ENCODE data around the gene SLC44A3. TPM values are rescaled to one million over a fixed set of nuclear protein-coding genes. Genes with fewer than 3 reads are reported as not detected.

SLC44A3 gene, protein sequence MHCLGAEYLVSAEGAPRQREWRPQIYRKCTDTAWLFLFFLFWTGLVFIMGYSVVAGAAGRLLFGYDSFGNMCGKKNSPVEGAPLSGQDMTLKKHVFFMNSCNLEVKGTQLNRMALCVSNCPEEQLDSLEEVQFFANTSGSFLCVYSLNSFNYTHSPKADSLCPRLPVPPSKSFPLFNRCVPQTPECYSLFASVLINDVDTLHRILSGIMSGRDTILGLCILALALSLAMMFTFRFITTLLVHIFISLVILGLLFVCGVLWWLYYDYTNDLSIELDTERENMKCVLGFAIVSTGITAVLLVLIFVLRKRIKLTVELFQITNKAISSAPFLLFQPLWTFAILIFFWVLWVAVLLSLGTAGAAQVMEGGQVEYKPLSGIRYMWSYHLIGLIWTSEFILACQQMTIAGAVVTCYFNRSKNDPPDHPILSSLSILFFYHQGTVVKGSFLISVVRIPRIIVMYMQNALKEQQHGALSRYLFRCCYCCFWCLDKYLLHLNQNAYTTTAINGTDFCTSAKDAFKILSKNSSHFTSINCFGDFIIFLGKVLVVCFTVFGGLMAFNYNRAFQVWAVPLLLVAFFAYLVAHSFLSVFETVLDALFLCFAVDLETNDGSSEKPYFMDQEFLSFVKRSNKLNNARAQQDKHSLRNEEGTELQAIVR
- 0.25 and 1.7 TPM in 2 replicates for total RNA-seq (ENCODE audit: low replicate concordance)

DNA sequence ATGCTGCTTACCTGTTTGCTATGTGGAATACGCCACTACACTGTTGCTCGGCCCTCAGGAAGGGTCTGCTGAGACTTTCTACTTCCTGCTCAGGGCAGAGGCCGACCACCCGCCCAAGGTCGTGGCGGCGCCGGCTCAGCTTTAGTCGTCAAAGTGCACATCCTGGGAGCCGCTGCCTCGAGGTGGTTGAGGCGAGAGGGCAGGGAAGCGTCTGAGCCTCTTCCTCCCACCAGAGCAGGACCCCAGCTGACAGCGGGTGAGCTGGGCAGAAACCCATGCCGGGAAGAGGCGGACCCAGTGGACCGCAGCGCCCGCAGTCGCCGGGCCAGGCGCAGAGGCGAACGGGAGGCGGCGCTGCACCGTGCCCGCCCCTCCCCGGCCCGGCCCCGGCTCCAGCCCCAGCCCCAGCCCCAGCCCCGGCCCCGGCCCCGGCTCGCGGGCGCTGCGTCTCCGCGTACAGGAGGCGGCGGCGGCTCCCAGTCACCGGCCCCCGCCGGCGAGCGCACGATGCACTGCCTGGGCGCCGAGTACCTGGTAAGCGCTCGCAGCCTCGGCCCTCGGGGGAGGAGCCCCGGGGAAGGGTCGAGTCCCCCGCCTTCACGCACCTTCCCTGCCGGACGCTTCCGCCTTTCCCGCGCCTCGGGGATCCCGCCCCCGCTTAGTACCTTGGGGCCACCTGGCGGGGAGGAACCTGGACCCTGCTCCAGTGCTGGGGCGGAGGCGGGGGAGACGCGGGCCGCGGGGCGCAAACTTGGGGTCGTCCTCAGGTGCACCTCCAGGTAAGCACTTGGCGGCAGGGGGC is at the start of gene SLC44A3:
Gene SLC44A3, plus strand, starts transcription at position 413 of the 802 bp plus-strand sequence. Its CDS starts 95 bp downstream, at position 508.
- peak; percentile 55 for TF ChIP-seq EZH2phosphoT487 (IDR thresholded peaks at IDR 0.05)
- TF ChIP-seq EZH2 (IDR thresholded peaks at IDR 0.05), result peak; percentile 63
- TF ChIP-seq, protein P1, sequence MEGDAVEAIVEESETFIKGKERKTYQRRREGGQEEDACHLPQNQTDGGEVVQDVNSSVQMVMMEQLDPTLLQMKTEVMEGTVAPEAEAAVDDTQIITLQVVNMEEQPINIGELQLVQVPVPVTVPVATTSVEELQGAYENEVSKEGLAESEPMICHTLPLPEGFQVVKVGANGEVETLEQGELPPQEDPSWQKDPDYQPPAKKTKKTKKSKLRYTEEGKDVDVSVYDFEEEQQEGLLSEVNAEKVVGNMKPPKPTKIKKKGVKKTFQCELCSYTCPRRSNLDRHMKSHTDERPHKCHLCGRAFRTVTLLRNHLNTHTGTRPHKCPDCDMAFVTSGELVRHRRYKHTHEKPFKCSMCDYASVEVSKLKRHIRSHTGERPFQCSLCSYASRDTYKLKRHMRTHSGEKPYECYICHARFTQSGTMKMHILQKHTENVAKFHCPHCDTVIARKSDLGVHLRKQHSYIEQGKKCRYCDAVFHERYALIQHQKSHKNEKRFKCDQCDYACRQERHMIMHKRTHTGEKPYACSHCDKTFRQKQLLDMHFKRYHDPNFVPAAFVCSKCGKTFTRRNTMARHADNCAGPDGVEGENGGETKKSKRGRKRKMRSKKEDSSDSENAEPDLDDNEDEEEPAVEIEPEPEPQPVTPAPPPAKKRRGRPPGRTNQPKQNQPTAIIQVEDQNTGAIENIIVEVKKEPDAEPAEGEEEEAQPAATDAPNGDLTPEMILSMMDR (IDR thresholded peaks at IDR 0.05), result peak; percentile 41
- peaks cover 40% of the 10 kb centered on the region for H3K27me3 ChIP-seq

DNA sequence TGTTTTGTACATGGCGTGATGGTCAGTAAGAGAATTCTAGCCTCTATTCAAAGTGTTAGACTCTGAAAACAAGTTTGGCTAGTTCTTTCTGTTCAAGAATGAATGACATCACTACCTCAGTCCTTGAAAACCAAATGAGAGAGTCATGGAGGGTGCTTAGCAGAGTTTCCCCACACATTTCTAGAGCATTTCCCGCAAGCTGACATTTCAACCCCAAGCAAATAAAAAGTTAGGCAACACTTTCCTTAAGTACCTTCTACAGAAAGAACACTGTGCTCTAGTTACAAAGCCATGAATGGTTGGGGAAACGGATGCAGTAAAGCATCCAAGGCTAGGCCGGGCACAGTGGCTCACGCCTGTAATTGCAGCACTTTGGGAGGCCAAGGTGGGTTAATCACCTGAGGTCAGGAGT is 47.9 kb upstream of the SLC44A3 start:
- no peak overlapping the region for H3K4me3 Mint-ChIP-seq
- Histone ChIP-seq H3K4me1 (no peaks in the 10 kb centered on the region), H3K4me3 (no peak overlapping the region), H3K36me3 (no peaks in the 10 kb centered on the region), H3K27ac (no peak overlapping the region), H2AFZ (replicated peaks) (no peak overlapping the region), H3K79me2 (ENCODE audit: low read depth) (no peaks in the 10 kb centered on the region), H3K27me3 (no peaks in the 10 kb centered on the region), H3F3A (ENCODE audit: low read depth) (no peaks in the 10 kb centered on the region), H3K9me3 (ENCODE audit: low read depth) (no peaks in the 10 kb centered on the region), H4K20me1 (ENCODE audit: low read depth) (no peaks in the 10 kb centered on the region), H3K4me2 (no peak overlapping the region), H3K9ac (no peak overlapping the region)
- no peak for DNase-seq (ENCODE audit: low spot score)
- no peaks in the 10 kb centered on the region for H3K9me3 Mint-ChIP-seq
- peaks cover 2% of the 10 kb centered on the region for H3K27me3 Mint-ChIP-seq (ENCODE audit: insufficient read depth, low read depth)
- H3K36me3 Mint-ChIP-seq, result no peaks in the 10 kb centered on the region
- TF ChIP-seq EZH2phosphoT487 (IDR thresholded peaks at IDR 0.05) (no peak), EZH2 (IDR thresholded peaks at IDR 0.05) (no peak)
- TF ChIP-seq, protein P1 (IDR thresholded peaks at IDR 0.05), result no peak
- peaks cover 9% of the 10 kb centered on the region for H3K4me1 Mint-ChIP-seq
- no peak overlapping the region for H3K27ac Mint-ChIP-seq

More for the DNA sequence above, at the start of gene SLC44A3:
- Histone ChIP-seq H3K9me3 (ENCODE audit: low read depth) (no peaks in the 10 kb centered on the region), H3K4me3 (peak within 1 kb of the TSS; percentile 64), H3K79me2 (ENCODE audit: low read depth) (no peaks in the 10 kb centered on the region), H3K4me2 (peak within 1 kb of the TSS; percentile 98), H4K20me1 (ENCODE audit: low read depth) (no peaks in the 10 kb centered on the region), H2AFZ (replicated peaks) (peak within 1 kb of the TSS; percentile 99), H3K27ac (no peak within 1 kb of the TSS), H3K4me1 (no peaks in the 10 kb centered on the region), H3F3A (ENCODE audit: low read depth) (peaks cover 16% of the 10 kb centered on the region), H3K36me3 (no peaks in the 10 kb centered on the region), H3K9ac (no peak within 1 kb of the TSS)
- peak; percentile 82 for DNase-seq (ENCODE audit: low spot score)
- Mint-ChIP-seq H3K27me3 (ENCODE audit: insufficient read depth, low read depth) (peaks cover 11% of the 10 kb centered on the region), H3K4me3 (peak within 1 kb of the TSS; percentile 87), H3K9me3 (no peaks in the 10 kb centered on the region), H3K4me1 (peaks cover 16% of the 10 kb centered on the region), H3K36me3 (no peaks in the 10 kb centered on the region), H3K27ac (peak within 1 kb of the TSS; percentile 80)

DNA sequence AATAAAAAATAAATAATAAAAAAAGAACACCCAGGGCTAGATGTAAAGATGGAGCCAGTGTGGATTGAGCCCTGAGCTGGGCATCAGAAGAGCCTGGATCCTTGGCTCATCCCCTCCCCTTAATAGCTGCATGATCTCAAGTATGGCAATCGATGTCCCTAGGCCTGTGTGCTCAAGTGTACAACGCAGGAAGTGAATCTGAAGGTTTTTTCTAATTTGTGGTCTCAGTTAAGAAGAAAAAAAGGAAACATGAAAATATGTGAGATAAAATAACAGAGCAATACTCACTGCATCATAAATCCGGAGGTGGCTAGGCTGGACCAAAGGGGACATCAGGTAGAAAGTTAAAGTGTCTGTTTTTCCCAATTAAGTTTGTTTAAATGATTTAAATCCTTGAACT is 47.3 kb upstream of the SLC44A3 start:
- Mint-ChIP-seq H3K4me1 (peaks cover 9% of the 10 kb centered on the region), H3K9me3 (no peaks in the 10 kb centered on the region), H3K4me3 (no peak overlapping the region), H3K27ac (no peak overlapping the region), H3K36me3 (no peaks in the 10 kb centered on the region), H3K27me3 (ENCODE audit: insufficient read depth, low read depth) (peaks cover 2% of the 10 kb centered on the region)
- H3K9me3 ChIP-seq (ENCODE audit: low read depth), result no peaks in the 10 kb centered on the region
- H4K20me1 ChIP-seq (ENCODE audit: low read depth), result no peaks in the 10 kb centered on the region
- H2AFZ ChIP-seq (replicated peaks), result no peak overlapping the region
- H3K79me2 ChIP-seq (ENCODE audit: low read depth), result no peaks in the 10 kb centered on the region
- no peaks in the 10 kb centered on the region for H3F3A ChIP-seq (ENCODE audit: low read depth)
- no peaks in the 10 kb centered on the region for H3K27me3 ChIP-seq
- no peak for DNase-seq (ENCODE audit: low spot score)
- no peak overlapping the region for H3K4me3 ChIP-seq
- no peak overlapping the region for H3K27ac ChIP-seq
- H3K9ac ChIP-seq, result no peak overlapping the region
- no peaks in the 10 kb centered on the region for H3K36me3 ChIP-seq
- no peaks in the 10 kb centered on the region for H3K4me1 ChIP-seq
- H3K4me2 ChIP-seq, result no peak overlapping the region
- TF ChIP-seq EZH2 (IDR thresholded peaks at IDR 0.05), result no peak
- TF ChIP-seq EZH2phosphoT487 (IDR thresholded peaks at IDR 0.05), result no peak

All from neural progenitor cell (in vitro differentiated cells).